Kidney (tissue), 14 donors: ENCODE results near the gene GDPD5. TPM values are rescaled to one million over a fixed set of nuclear protein-coding genes. Genes with fewer than 3 reads are reported as not detected.

Source experiments
- DNase-seq, 5 donors: peaks; one replicate each; pipeline ENCODE4 v3.0.0-alpha.2; 2013 to 2020
- FAIRE-seq: peaks from 2 replicates; lab custom pipeline; 2012; peaks lifted over from hg19 to GRCh38; lab: Jason Lieb, UNC
- H3K27ac ChIP-seq, 2 donors: one replicate each; pipeline ENCODE4 v1.7.0; 2013; ENCODE audit warnings: low read depth in 2 of 2, low read length in 2 of 2, inconsistent platforms in 1 of 2
- H3K27me3 ChIP-seq: one replicate; pipeline ENCODE4 v1.7.1; 2013; ENCODE audit warnings: low read length, inconsistent platforms; ENCODE audit not compliant: control insufficient read depth, insufficient read depth
- H3K36me3 ChIP-seq, 3 donors: one replicate each; pipeline versions ENCODE4 v1.7.0 to v1.7.1; 2013; ENCODE audit warnings: low read length in 3 of 3, control low read depth in 1 of 3, inconsistent platforms in 1 of 3; ENCODE audit not compliant: insufficient read depth in 3 of 3, control insufficient read depth in 2 of 3
- H3K4me1 ChIP-seq, 3 donors: one replicate each; pipeline versions ENCODE4 v1.7.0 to v1.7.1; 2013; ENCODE audit warnings: low read length in 3 of 3, inconsistent platforms in 1 of 3, low read depth in 1 of 3; ENCODE audit not compliant: control insufficient read depth in 2 of 3, insufficient read depth in 2 of 3
- H3K4me3 ChIP-seq, 3 donors: one replicate each; pipeline versions ENCODE4 v1.7.0 to v1.8.1; 2013; ENCODE audit warnings: low read length in 3 of 3, control low read depth in 1 of 3, inconsistent platforms in 1 of 3
- H3K9ac ChIP-seq, 3 donors: one replicate each; pipeline versions ENCODE4 v1.7.0 to v1.7.1; 2013; ENCODE audit warnings: low read length in 3 of 3, control low read depth in 1 of 3, inconsistent platforms in 1 of 3
- H3K9me3 ChIP-seq, 3 donors: one replicate each; pipeline versions ENCODE4 v1.7.0 to v1.7.1; 2013; ENCODE audit warnings: low read length in 3 of 3, control low read depth in 1 of 3, inconsistent platforms in 1 of 3; ENCODE audit not compliant: control insufficient read depth in 2 of 3, insufficient read depth in 1 of 3
- CTCF ChIP-seq: IDR thresholded peaks from 3 replicates; pipeline ENCODE4 v1.5.1; 2012; ENCODE audit warnings: mild to moderate bottlenecking, moderate library complexity, borderline replicate concordance; ENCODE audit not compliant: insufficient read depth; ENCODE audit errors: extremely low read depth
- intact Hi-C: fragments of 100-400 bp; cut with DNase I; formaldehyde crosslinking; loops from one replicate; pipeline ENCODE4 v1.11.1; 2022
- polyA plus RNA-seq: library from polyadenylated mRNA; stranded (reverse); fragments of 350-450 nt; fragmentation: Illumina TruSeq; extraction: RNeasy Lipid Tissue Mini Kit (QIAGEN cat#74804); gene quantifications from one replicate; pipeline ENCODE4 v1.2.3, GENCODE V29; 2014; ENCODE audit warnings: low read depth, low replicate concordance; ENCODE audit not compliant: insufficient read depth
- total RNA-seq: library from RNA; stranded (reverse); fragmentation: NEBNext Ultra II Directional; extraction: Animal tissue kit (Norgen Biotek cat#: 25700); gene quantifications from one replicate; pipeline ENCODE4 v1.2.1, GENCODE V29; 2021
- donor health status: control.
- donor health status: control.
- donor health status: control.
- donor health status: control.
- donor health status: control.
- donor health status: DM: yes; HTN: yes; CAD: no.
- donor health status: Normal renal cell carcinoma (clear cell type).

GDPD5 gene
- total and polyA plus RNA-seq, 2 donors from 2014 or later = 3.9 to 11.4 TPM

- Histone ChIP-seq H3K9me3 (no peaks in the 10 kb centered on the region), H3K4me3 (no peak overlapping the region), H3K9ac (no peak overlapping the region), H3K27me3 (no peaks in the 10 kb centered on the region), H3K27ac (no peak overlapping the region), H3K4me1 (peaks cover 0 to 10% (median 10%) of the 10 kb centered on the region in 3 donors), H3K36me3 (peaks cover 5 to 56% (median 51%) of the 10 kb centered on the region in 3 donors)
- intact Hi-C loops = no loop called here
- no peak for TF ChIP-seq CTCF
- no peak for DNase-seq
- no peak for FAIRE-seq
Measured at GRCh38 chr11:75571625-75572024, 45.9 kb upstream of the GDPD5 start.

- Histone ChIP-seq H3K4me1 (peaks cover 2 to 18% (median 17%) of the 10 kb centered on the region in 3 donors), H3K9me3 (no peaks in the 10 kb centered on the region), H3K4me3 (no peak overlapping the region), H3K36me3 (peaks cover 5 to 57% (median 51%) of the 10 kb centered on the region in 3 donors), H3K27ac (no peak overlapping the region), H3K9ac (no peak overlapping the region), H3K27me3 (no peaks in the 10 kb centered on the region)
- FAIRE-seq (no peak), DNase-seq (no peak)
- intact Hi-C loops = no loop called here
- TF ChIP-seq CTCF = no peak
Measured at GRCh38 chr11:75570559-75571139, 44.9 kb upstream of the GDPD5 start.

- Histone ChIP-seq H3K27ac (no peak overlapping the region), H3K4me1 (peaks cover 2 to 36% (median 36%) of the 10 kb centered on the region in 3 donors)
- intact Hi-C loops = no loop called here
Measured at GRCh38 chr11:75568616-75569219, 43.0 kb upstream of the GDPD5 start.

More at GRCh38 chr11:75568616-75569219, 43.0 kb upstream of the GDPD5 start:
- Histone ChIP-seq H3K36me3 (peaks cover 5 to 57% (median 49%) of the 10 kb centered on the region in 3 donors), H3K4me3 (no peak overlapping the region), H3K9me3 (no peaks in the 10 kb centered on the region), H3K9ac (no peak overlapping the region), H3K27me3 (no peaks in the 10 kb centered on the region)
- DNase-seq (no peak), FAIRE-seq (no peak)
- no peak for TF ChIP-seq CTCF
